Measurements from ENCODE around the gene RYK.
"Not testable (repeated sequence)": the region's sequence is repeated elsewhere in the genome, so short reads cannot be mapped to it uniquely, and the experiment has no call there.

The RYK gene

DNA sequence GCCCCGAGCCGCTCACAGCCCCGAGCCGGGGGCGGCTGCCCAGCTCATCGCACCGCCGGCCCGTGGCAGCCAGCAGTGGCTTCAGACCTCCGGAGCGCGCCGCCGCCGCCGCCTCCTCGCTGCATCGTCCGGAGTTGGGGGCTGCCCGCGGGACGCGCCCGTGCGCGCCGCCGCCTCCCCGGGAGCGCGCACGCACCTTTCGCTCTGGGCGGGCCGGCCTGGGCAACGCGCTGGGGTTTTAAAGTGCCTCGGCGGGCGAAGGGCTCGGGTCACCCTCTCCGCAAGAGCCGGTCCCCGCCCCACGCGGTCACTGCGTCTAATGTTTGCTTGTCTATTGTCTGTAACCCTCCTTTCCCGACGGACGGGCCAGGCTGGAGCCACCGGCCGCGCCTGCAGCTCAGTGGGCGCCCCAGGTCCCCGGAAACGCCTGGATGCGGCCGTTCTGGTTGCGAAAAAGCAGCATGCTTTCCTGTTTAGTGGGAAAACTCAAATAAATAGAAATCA is at the start of gene RYK:
Gene RYK (minus strand): TSS at position 143 of the 504 bp plus-strand sequence. CDS start 205 bp downstream, outside the sequence.
- peak; percentile 34 for DNase-seq

DNA sequence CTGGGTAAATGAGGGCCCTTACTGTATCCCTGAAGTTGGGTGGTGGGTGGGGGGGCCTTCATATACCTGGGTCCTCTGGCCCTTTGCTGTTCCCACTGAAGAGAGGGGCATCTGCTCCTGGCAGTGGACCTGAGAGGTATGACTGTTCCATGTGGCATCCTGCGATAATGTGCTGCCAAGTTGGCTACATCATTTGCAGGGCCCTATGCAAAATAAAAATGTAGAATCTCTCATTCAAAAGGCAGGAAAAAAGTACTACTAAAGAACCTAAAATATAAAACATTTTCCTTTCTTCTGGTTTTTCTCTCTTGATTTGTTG is 49.2 kb upstream of the RYK start:
- DNase-seq: no peak

DNA sequence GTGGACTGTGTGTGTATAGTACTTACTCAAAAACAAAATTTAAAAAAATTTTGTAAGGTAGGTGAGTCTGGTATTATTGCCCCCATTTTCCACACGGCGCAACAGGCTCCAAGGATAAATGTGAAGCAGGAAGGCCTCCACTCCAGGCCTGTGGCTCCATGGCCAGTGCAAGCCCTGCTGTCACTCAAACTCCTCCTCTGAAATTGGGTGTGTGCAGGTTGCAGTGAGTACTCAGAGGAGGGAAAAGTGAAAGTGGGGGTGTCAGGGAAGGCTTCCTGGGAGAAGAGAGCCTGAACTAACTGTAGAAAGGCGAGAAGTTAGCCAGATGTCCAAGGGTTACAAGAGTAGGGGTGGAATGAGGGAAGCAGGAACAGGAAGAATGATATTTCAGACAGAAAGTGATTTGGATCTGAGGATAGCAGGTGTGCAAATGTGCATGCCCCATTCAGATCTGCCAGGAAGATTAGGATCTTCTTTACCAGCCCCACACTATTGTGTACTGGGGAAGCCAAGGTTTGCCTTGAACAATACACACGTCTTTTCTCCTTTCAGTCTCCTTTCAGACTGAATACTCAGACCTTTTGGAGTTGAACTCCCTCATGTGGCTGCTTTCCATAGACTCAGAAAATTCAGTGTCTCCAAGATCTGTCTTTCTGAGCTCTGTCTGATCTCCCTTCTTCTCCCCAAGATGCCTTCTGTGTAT is 48.7 kb upstream of the RYK start:
- DNase-seq: no peak

DNA sequence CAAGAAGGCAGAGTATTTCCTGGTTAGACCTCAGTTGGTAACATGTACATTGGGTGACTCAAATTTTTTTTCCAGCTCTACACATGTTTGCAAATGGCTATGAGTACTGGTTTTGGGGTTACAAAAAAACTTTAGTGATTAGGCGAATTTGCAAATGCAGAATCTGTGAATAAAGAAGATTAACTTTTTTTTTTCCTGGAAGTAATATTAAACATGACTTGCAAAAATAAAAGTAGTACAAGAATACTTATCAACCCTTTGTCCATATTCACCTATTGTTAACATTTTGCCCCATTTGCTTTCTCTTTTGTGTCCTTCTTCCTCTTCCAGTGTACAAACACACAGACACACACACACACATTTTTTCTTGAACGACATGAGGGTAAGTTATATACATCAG is 47.6 kb upstream of the RYK start:
- DNase-seq: no peak

DNA sequence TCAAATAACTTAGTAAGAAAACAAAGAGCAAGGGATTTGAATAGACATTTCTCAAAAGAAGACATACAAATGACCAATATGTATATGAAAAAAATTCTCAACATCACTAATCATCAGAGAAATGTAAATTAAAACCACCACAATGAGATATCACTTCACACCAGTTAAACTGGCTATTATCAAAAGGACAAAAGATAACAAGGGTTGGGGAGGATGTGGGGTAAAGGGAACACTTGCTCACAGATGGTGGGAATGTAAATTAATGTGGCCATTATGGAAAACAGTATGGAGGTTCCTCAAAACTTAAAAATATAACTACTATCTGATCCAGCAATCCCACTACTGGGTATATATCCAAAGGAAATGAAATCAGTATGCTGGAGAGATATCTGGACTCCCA is 46.0 kb upstream of the RYK start:
- no peak for DNase-seq

DNA sequence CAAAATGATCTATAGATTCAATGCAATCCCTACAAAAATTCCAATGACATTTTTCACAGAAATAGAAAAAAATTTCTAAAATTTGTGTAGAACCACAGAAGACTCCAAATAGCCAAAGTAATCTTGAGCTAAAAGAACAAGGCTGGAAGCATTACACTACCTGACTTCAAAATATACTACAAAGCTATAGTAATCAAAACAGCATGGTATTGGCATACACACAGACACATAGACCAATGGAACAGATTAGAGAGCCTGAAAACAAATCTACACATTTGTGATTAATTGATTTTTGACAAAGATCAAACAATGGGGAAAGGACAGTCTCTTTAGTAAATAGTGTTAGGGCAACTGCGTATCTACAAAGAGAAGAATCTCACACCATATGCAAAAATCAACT is 45.3 kb upstream of the RYK start:
- no peak for DNase-seq

DNA sequence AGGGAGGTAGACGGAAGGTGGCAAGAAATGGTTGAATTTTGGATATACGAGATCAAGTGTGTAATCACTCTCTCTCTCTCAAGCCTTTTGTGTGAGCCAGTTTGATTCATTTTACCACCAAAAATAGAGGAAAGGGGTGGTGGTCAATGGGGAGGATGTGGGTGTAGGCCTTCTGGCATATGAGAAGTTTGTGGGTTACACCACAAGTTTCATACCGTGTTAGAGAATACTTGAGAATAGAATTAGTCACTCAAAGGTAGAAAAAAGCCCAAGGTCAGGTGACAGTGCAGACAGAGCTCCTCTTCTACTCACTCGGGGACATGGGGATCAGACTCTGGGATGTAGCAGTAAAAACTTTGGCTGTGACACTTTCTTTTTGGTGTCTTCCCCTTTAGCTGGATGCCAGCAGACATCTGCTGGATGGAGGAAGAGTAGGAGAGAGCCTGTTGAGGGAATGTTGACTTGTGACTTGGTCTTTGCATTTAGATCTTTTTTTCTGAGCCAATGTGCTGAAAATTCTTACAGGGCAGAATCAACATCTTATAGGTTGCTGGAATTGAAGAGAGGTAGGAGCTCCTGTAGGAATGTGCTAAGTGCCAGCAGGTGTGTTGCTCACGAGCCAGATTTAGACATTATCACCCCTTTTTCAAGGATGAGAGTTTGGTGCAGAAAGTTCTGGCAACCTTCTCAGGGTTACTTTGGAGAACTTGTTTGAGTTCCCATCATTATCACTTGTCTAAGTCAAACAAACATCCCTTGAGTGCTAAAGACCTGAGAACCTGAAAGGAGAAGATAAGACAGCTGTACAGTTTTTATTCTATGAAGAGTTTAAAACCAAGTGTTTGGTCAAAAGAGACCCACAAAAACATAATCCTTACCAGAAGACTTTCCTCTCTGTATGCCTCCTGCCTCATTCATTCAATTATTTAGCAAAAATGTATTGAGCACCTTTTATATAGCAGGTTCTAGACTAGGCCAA is 43.9 kb upstream of the RYK start:
- DNase-seq: no peak

DNA sequence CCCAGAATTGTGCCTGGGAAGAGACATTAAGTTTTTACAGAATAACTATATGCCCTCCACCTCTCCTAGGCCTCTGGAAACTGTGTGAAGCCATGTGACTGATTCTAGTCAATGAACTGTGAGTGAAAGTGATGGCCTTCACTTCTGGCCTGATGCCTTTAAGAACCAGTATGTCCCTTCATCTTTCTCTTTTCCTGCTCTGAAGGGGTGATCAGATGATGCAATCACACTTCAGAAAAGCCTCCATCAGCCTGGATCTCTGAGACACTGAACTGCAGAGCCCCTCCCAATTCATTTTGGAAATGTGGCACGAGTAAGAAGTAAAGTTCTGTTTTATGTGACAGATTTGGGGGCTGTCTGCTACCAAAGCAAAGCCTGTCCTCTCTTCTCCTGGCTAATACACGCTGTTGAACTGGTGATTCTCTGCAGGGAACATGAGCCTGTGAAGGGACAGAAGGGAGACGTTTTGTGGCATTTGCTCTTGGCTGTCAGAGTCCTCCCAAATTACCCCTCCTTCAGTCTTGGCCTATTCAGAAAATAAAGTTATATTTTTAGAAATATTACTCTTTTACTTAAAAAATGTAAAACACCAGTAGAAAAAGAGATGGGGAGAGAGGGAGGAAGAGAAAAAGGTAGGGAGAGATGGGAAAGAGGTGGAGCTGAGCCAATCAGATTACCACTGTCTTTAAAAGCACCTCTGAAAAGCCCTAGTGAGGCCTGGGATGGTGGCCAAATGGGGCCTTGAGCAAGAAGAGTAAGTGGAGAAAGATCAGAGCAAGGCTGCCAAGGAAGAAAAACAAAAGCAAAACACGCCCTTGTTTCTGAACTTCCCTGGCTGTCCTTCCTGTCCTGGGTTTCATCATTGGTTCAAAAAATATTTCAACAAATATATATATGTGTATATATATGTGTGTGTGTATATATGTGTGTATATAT is 40.9 kb upstream of the RYK start:
- no peak for DNase-seq

DNA sequence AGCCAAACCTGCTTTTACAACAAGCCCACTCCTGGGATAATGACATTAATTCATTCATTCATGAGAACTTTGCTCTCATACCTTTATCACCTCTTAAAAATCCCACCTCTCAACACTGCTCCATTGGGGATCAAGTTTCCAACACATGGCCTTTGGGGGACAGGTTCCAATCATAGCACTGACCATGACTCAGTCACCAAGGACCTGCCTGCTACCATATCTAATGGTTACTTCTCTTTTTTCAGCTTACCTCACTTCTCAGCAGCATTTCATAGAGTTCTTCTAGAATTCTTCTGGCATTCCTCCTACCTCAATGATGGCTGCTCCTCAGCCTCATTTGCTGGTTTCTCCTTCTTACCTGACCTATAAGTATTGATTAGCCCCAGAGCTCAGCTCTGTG is 36.9 kb upstream of the RYK start:
- no peak for DNase-seq

DNA sequence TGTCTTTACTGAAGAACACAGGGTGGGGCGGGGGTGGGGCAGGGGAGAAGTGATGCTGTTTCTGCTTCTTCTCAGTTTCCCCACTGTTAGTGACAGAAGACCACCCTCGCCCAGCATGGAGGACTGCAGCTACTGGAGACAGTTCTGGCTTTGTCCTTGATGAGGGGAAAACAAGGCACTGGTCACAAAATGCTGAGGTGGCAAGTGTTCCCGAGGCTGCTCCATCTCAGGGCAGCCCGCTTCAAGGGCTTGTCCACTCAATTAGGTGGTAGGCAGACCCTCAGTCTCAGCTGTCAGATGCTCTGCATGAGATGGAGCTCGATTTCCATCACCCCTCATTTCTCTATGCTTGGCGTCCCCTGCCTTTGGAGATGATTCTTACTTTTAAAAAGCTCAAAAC is 33.8 kb upstream of the RYK start:
- DNase-seq: no peak

DNA sequence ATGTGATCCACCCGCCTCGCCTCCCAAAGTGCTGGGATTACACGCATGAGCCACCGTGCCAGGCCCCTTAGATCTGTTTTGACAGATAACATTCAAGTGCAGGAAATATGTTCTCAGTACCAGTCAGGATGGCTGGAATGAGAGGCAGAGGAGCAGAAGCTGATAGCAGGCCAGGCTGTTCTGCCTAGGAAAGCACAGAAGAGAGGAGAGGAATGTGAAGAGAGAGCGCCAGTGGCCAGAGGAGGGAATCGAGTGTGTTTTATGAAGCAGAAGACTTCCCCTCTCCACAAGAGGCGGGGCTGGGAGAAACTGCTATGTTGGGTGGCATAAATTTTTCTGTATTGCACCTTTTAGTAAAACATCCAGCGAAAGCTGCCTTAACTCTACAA is 32.0 kb upstream of the RYK start:
- DNase-seq: no peak

DNA sequence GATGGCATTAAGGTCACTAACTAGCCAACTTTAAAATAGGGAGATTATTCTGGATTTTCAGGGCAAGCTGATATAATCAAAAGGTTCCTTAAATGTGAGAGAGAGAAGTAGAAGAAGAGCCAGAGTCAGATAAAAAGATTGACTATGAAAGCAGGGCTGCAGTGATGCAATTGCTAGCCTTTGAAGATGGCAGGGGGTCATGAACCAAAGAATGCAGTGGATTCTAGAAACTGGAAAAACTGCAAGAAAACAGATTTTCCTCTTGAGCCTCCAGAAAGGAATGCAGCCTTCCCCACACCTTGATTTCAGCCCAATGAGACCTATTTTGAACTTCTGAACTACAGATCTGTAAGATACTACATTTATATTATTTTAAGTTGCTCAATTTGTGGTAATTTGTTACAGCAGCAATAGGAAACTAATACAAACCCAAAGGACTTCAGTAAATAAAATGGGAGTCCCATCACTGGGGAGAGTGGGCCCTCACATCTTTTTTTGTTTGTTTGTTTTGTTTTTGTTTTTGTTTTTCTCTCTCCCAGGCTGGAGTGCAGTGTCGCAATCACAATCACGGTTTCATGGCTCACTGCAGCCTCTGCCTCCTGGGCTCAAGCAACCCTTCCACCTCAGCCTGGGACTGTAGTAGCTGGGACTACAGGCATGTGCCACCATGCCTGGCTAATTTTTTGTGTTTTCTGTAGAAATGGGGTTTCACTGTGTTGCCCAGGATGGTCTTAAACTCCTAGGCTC is 31.4 kb upstream of the RYK start:
- DNase-seq: no peak

DNA sequence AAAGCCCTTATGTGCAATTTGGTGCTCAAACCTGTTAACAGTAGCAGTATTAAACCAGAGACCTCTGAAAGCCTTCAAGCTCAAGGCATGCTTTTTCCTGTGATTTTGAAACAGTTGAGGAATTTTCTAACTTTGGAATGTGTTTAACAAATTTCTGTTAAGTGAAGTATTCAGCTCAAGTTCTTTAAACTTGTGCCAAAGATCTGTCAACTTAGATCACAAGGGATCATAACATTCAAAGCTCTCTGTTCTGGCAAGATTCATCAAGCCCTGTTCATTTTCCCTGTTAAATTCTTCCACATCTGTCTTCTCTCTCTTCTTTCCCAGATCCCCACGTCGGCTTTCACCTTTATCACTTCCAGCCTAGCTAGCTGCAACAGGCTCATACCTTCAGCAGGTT is 28.8 kb upstream of the RYK start:
- no peak for DNase-seq

DNA sequence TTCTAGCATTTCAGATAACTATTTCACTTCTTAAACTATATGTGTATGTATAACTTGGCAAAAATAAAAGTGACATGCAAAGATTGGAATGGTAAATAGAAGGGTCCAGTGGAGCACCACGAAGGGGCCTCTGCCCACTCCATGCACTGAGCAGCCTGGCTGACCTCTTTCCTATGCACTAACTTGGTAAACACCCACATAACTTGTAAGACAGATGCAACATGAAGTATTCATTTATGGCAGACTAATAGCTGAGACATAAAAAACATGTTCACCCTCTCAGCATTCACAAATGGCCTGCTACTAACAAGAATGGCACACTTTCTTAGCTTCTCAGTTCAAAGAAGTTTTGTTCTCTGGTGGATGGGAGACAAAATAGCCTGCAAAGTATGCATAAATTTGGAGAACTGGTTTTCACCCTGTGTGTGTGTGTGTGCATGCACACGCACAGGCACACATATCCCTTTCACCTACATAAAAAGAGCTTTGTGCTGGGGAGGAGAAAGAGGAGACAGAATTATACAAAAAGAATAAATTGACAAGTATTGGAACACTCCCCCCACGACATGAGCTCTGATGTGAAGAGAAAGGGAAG is 26.5 kb upstream of the RYK start:
- no peak for DNase-seq

DNA sequence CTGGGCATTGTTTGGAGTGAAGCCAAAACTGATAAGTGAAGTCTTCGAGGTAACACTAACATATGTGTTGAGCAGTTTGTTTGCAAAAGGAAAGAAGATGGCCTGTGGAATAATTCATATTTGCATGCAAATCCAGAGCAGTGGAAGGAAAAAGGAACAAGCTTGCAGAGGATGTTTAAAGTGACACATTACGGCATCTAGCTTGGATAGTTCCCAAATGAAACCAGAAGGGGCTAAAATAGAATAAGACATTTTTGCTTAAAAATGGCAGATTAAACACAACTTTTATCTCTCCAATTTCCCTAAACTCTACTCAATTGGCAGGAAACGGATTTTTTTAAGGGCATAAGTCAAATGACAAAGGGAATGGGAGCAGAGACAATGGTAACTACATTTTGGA is 25.4 kb upstream of the RYK start:
- DNase-seq: no peak

DNA sequence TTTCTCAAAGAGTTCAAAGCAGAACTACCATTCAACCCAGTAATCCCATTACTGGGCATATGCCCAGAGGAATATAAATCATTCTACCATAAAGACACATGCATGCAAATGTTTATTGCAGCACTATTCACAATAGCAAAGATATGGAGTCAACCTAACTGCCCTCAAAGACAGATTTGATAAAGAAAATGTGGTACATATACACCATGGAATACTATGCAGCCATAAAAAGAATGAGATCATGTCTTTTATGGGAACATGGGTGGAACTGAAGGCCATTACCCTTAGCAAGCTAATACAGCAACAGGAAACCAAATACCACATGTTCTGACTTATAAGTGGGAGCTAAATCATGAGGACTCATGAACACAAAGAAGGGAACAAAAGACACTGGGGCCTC is 24.5 kb upstream of the RYK start:
- DNase-seq: not testable (repeated sequence)

DNA sequence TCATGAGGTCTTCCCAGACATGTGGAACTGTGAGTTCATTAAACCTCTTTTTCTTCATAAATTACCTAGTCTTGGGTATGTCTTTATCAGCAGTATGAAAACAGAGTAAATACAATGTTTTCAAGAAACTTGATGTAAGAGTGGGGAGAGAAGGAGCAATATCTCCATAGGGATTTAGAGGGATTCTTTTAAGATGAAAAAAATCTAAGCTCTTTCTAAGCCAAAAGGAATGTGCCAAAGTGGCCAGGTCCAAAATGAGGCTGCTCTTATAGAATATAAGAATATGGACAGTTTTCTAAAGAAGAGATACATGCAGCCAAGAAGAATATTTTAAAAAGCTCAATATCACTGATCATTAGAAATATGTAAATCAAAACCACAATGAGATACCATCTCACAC is 23.9 kb upstream of the RYK start:
- no peak for DNase-seq

DNA sequence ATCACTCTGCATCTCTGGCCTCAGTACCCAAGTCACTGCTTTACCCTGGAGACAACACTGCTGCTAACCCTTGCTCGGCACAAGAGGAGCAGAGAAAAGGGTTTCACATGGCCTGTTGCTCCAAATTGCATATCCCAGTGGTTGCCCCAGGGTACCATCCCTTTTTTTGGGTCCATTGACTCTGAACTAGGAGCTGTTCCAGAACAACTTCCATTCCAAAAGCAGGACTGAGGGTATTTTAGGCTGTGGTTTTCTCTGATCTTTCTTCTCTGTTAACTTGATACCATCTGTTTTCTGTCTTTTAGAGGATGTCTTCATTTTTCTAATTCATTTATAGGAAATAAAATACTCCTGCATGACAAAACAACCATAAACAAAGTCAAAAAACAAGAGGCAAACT is 17.3 kb upstream of the RYK start:
- DNase-seq: no peak

DNA sequence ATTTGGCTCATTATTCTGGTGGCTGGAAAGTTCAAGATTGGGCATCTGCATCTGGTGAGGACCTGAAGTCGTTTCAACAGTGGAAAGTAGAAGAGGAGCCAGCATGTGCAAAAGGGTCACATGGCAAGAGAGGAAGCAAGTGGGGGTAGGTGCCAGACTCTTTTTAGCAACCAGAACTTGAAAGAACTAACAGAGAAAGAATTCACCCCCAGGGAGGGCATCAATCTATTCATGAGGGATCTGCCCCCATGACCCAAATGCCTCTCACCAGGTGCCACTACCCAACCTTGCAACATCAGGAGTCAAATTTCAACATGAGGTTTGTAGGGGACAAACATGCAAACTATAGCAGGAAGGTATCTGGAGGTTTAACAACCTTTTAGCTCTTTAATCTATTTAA is 10.3 kb upstream of the RYK start:
- no peak for DNase-seq

DNA sequence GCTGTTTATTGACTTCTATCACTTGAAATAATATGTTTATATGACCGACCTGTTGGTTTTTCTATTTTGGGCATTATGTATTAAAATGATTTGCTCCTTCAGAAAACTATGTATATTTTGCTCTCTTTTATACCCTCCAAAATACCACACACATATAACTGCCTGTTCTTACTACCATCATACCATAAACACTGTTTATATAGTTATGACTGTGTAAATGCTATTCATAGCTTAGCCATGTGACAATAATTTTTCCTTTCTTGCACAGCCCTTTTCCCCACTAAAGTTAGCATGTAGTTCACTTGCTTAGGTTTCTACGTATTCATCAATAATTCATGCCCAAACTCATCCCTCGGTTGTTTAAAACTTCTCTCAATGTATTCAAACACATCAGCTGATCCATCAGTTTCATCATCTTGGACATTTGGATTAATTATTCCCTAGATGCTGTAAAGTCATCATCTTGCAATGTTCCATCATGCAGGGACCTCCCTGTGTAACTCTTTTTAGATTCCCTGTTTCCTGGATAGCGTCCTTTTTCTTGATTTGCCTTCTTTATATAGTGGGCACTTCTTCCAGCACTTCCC is 8.2 kb upstream of the RYK start:
- DNase-seq: no peak

DNA sequence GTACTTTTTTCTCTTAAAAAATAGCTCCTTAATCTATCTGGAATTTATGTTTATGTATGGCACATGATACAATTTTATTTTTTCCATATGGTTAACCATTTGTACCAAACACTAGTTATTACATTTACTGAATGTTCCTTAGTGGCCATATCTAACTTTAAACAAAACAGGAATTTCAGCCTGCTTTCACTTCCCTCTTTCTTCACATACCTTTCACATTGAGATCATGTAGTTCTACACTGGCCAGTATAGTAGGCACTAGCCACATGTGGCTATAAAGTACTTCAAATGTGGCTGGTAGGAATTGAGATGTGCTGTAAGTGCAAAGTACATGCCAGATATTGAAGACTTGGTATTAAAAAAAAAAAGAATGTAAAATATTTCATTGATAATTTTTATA is 4.7 kb upstream of the RYK start:
- no peak for DNase-seq

All from amniotic stem cell (primary cell).